Retinal pigment epithelial cell (primary cell): Measurements from ENCODE around the gene GPI.

ENCODE experiments used
- DNase-seq: peaks from one replicate; pipeline ENCODE4 v3.0.0-alpha.2; 2010; ENCODE audit warnings: low read depth
- H3K4me3 ChIP-seq: 2 replicates; pipeline ENCODE4 v1.5.1; 2011; ENCODE audit warnings: mild to moderate bottlenecking, low read length, control low read depth, moderate library complexity
- TF ChIP-seq, protein P1 (sequence below): conservative IDR thresholded peaks from 2 replicates; pipeline ENCODE4 v1.5.1; 2011; ENCODE audit warnings: low read depth, low read length, control low read depth, inconsistent platforms

Gene GPI

GRCh38 chr19:34364830-34365462 is at the start of gene GPI:
Gene GPI (plus strand): TSS chr19:34365196. CDS start chr19:34365267, 71 bp downstream.
- no peak for DNase-seq
- TF ChIP-seq, protein P1, sequence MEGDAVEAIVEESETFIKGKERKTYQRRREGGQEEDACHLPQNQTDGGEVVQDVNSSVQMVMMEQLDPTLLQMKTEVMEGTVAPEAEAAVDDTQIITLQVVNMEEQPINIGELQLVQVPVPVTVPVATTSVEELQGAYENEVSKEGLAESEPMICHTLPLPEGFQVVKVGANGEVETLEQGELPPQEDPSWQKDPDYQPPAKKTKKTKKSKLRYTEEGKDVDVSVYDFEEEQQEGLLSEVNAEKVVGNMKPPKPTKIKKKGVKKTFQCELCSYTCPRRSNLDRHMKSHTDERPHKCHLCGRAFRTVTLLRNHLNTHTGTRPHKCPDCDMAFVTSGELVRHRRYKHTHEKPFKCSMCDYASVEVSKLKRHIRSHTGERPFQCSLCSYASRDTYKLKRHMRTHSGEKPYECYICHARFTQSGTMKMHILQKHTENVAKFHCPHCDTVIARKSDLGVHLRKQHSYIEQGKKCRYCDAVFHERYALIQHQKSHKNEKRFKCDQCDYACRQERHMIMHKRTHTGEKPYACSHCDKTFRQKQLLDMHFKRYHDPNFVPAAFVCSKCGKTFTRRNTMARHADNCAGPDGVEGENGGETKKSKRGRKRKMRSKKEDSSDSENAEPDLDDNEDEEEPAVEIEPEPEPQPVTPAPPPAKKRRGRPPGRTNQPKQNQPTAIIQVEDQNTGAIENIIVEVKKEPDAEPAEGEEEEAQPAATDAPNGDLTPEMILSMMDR, result no peak
- peak within 1 kb of the TSS; percentile 63 for H3K4me3 ChIP-seq

DNA sequence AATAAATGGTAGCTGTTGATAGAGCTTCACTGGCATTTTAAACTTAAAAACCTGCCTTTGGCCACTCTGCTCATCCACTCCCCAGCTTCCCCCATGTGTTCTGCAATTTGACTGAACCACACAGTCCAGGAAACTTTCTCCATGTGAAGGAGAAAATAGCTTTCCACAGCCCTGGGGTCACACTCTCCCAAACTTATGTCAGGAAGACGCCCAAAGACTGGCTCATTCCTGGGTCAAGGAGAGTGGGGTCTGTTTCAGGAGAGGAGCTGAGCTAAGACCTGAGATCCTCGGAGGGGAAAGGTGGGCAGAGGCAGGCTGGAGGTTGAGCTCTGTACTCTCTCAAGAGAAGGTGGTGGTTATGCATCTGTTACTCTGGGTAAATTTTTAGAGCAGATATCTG is 48.7 kb upstream of the GPI start:
- no peak overlapping the region for H3K4me3 ChIP-seq
- DNase-seq, result no peak
- TF ChIP-seq, protein P1, result no peak

DNA sequence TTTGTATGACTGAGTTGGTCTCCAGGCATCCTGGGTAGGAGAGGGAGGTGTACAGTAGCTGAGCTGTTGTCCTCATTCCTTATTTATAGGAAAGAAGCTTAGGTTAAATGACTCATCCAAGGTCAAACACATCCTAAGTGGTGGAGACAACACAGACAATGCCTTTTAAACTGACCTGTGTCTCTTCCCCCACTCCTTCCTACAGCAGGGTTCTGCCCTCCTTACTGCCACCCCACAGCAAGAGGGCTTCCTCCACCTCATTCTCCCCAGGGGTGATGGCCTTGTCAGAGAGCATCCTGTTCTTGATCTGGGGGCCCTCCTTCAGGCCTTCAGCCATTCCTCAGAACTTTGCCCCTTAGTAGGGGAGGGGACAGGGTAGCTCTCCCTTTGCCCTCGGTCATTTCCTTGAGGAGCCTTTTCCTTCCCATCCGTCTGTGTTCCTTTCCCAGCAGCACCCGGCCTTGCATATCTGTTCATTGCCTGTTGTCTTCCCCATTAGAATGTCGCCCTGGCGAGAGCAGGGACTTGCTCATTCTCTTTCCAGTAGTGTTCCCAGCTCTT is 48.2 kb upstream of the GPI start:
- TF ChIP-seq, protein P1, result no peak
- no peak overlapping the region for H3K4me3 ChIP-seq
- DNase-seq, result no peak

- no peak overlapping the region for H3K4me3 ChIP-seq
- DNase-seq, result no peak
- TF ChIP-seq, protein P1, result no peak
Observed at GRCh38 chr19:34317311-34317927, 47.6 kb upstream of the GPI start.

DNA sequence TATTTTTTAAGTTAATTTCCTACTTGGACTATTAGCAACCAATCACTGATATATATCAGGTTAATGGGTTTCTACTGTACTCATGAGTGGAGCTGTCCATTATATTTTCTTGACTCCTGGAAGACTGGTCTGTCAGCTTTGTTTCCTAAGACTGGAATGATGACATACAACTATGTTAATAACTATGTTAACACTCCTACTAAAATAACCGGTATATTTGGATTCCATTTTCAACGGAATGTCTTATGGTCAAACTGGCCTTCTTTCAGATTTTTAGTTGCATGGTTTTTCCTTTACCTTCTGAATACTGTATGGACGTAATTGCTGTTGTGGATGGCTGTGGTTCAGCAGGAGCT is 45.8 kb upstream of the GPI start:
- no peak for DNase-seq

GRCh38 chr19:34319785-34320184 is 45.2 kb upstream of the GPI start:
- no peak for DNase-seq
- TF ChIP-seq, protein P1, result no peak
- no peak overlapping the region for H3K4me3 ChIP-seq

More for the DNA sequence above, 45.8 kb upstream of the GPI start:
- TF ChIP-seq, protein P1, result no peak
- no peak overlapping the region for H3K4me3 ChIP-seq

- no peak for DNase-seq
- TF ChIP-seq, protein P1, result no peak
Observed at GRCh38 chr19:34320277-34320676, 44.7 kb upstream of the GPI start.

More at GRCh38 chr19:34320277-34320676, 44.7 kb upstream of the GPI start:
- H3K4me3 ChIP-seq, result no peak overlapping the region
